ENCODE results near the gene COL25A1. TPM values are rescaled to one million over a fixed set of nuclear protein-coding genes. Genes with fewer than 3 reads are reported as not detected.

Gene COL25A1
- total and polyA plus RNA-seq, 4 donors, result 0.61 to 4.4 (median 2.1) TPM

DNA sequence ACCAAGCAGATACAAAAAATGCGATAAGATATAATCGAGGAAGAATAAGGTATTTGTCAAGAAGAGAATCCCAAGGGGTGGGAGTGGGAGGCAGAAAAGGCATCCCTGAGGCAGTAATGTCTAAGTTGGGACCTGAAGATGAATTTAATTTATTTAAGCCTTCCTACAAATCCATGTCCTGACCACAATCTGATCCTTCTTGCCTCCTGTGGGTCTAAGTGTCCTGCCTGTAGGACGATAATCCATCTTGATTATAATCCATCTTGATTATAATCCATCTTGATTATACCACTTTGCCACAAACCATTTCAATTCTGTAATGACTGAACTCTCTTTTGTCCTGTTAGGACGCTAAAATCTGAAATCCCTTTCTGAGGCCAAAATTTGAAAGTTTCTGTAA, 130.2 kb downstream of the COL25A1 start (continued):
- TF ChIP-seq SP1 (IDR thresholded peaks at IDR 0.05) (no peak), FOXA1 (IDR thresholded peaks at IDR 0.05) (no peak), GABPA (IDR thresholded peaks at IDR 0.05 in 1 of 2, conservative IDR thresholded peaks at IDR 0.05 in 1 of 2) (no peak), JUND (IDR thresholded peaks at IDR 0.05) (no peak)

DNA sequence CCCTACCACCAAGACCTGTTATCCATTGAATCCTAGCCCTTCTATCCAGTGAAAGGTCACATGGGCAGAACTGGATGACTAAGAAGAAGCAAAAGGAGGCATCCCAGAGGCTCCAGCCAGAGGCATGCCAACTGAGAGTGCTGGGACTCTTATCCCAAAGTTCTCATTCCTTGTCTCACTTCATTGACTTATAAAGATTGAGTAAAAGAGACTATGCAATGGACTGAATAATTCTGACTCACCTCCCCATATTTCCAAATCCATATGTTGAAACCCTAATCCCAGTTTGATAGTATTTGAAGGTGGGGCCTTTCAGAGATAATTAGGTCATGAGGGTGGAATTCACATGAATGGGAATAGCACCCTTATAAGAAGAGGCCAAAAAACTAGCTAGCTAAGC, 131.4 kb downstream of the COL25A1 start:
- Histone ChIP-seq H3K4me1 (ENCODE audit: control insufficient read depth in 4 of 4, insufficient read depth in 4 of 4, low read length in 3 of 4) (no peaks in the 10 kb centered on the region), H3K27me3 (ENCODE audit: control insufficient read depth in 4 of 4, insufficient read depth in 4 of 4, low read length in 3 of 4) (no peaks in the 10 kb centered on the region), H3K9me3 (ENCODE audit: control insufficient read depth in 4 of 4, low read length in 3 of 4) (no peaks in the 10 kb centered on the region), H3K27ac (ENCODE audit: low read depth in 1 of 2, low read length in 2 of 2) (no peak overlapping the region), H3K9ac (ENCODE audit: low read depth in 1 of 2, low read length in 2 of 2) (no peak overlapping the region), H3K36me3 (ENCODE audit: control insufficient read depth in 4 of 4, insufficient read depth in 3 of 4, low read depth in 1 of 4, low read length in 3 of 4) (no peaks in the 10 kb centered on the region), H3K4me3 (ENCODE audit: low read depth in 1 of 3, low read length in 3 of 3) (no peak overlapping the region)
- no peak for DNase-seq (ENCODE audit: low spot score)
- TF ChIP-seq JUND (IDR thresholded peaks at IDR 0.05), result no peak
- TF ChIP-seq NR2F2 (IDR thresholded peaks at IDR 0.05), result no peak
- TF ChIP-seq, protein P1, sequence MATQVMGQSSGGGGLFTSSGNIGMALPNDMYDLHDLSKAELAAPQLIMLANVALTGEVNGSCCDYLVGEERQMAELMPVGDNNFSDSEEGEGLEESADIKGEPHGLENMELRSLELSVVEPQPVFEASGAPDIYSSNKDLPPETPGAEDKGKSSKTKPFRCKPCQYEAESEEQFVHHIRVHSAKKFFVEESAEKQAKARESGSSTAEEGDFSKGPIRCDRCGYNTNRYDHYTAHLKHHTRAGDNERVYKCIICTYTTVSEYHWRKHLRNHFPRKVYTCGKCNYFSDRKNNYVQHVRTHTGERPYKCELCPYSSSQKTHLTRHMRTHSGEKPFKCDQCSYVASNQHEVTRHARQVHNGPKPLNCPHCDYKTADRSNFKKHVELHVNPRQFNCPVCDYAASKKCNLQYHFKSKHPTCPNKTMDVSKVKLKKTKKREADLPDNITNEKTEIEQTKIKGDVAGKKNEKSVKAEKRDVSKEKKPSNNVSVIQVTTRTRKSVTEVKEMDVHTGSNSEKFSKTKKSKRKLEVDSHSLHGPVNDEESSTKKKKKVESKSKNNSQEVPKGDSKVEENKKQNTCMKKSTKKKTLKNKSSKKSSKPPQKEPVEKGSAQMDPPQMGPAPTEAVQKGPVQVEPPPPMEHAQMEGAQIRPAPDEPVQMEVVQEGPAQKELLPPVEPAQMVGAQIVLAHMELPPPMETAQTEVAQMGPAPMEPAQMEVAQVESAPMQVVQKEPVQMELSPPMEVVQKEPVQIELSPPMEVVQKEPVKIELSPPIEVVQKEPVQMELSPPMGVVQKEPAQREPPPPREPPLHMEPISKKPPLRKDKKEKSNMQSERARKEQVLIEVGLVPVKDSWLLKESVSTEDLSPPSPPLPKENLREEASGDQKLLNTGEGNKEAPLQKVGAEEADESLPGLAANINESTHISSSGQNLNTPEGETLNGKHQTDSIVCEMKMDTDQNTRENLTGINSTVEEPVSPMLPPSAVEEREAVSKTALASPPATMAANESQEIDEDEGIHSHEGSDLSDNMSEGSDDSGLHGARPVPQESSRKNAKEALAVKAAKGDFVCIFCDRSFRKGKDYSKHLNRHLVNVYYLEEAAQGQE (IDR thresholded peaks at IDR 0.05), result no peak
- no peak for TF ChIP-seq FOXA1 (IDR thresholded peaks at IDR 0.05)
- TF ChIP-seq, protein P2, sequence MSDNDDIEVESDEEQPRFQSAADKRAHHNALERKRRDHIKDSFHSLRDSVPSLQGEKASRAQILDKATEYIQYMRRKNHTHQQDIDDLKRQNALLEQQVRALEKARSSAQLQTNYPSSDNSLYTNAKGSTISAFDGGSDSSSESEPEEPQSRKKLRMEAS (IDR thresholded peaks at IDR 0.05), result no peak
- no peak for TF ChIP-seq FOXA2 (IDR thresholded peaks at IDR 0.05)
- no peak for TF ChIP-seq HNF4G (IDR thresholded peaks at IDR 0.05)
- TF ChIP-seq EGR1 (IDR thresholded peaks at IDR 0.05; ENCODE audit: low read depth in 2 of 2), result no peak
- TF ChIP-seq RAD21 (IDR thresholded peaks at IDR 0.05), result no peak
- no peak for TF ChIP-seq TAF1 (conservative IDR thresholded peaks at IDR 0.05)
- TF ChIP-seq, protein P3, sequence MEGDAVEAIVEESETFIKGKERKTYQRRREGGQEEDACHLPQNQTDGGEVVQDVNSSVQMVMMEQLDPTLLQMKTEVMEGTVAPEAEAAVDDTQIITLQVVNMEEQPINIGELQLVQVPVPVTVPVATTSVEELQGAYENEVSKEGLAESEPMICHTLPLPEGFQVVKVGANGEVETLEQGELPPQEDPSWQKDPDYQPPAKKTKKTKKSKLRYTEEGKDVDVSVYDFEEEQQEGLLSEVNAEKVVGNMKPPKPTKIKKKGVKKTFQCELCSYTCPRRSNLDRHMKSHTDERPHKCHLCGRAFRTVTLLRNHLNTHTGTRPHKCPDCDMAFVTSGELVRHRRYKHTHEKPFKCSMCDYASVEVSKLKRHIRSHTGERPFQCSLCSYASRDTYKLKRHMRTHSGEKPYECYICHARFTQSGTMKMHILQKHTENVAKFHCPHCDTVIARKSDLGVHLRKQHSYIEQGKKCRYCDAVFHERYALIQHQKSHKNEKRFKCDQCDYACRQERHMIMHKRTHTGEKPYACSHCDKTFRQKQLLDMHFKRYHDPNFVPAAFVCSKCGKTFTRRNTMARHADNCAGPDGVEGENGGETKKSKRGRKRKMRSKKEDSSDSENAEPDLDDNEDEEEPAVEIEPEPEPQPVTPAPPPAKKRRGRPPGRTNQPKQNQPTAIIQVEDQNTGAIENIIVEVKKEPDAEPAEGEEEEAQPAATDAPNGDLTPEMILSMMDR (IDR thresholded peaks at IDR 0.05; ENCODE audit: low read depth, low read length, missing input control), result no peak
- TF ChIP-seq, protein P4, sequence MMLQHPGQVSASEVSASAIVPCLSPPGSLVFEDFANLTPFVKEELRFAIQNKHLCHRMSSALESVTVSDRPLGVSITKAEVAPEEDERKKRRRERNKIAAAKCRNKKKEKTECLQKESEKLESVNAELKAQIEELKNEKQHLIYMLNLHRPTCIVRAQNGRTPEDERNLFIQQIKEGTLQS (IDR thresholded peaks at IDR 0.05), result no peak
- TF ChIP-seq SP1 (IDR thresholded peaks at IDR 0.05), result no peak
- TF ChIP-seq, protein P5, sequence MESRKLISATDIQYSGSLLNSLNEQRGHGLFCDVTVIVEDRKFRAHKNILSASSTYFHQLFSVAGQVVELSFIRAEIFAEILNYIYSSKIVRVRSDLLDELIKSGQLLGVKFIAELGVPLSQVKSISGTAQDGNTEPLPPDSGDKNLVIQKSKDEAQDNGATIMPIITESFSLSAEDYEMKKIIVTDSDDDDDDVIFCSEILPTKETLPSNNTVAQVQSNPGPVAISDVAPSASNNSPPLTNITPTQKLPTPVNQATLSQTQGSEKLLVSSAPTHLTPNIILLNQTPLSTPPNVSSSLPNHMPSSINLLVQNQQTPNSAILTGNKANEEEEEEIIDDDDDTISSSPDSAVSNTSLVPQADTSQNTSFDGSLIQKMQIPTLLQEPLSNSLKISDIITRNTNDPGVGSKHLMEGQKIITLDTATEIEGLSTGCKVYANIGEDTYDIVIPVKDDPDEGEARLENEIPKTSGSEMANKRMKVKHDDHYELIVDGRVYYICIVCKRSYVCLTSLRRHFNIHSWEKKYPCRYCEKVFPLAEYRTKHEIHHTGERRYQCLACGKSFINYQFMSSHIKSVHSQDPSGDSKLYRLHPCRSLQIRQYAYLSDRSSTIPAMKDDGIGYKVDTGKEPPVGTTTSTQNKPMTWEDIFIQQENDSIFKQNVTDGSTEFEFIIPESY (IDR thresholded peaks at IDR 0.05), result no peak
- no peak for TF ChIP-seq YY1 (IDR thresholded peaks at IDR 0.05)
- no peak for TF ChIP-seq GABPA (IDR thresholded peaks at IDR 0.05 in 1 of 2, conservative IDR thresholded peaks at IDR 0.05 in 1 of 2)
- no peak for TF ChIP-seq RXRA (IDR thresholded peaks at IDR 0.05)
- TF ChIP-seq HNF4A (conservative IDR thresholded peaks at IDR 0.05), result no peak
